ENCODE results near the gene NKX2-2. TPM values are rescaled to one million over a fixed set of nuclear protein-coding genes. Genes with fewer than 3 reads are reported as not detected.

Gene NKX2-2
- total and polyA plus RNA-seq, 2 of the 4 experiments (the other 2 are of a cell fraction), result not detected

- CTCF ChIA-PET, result no interaction called here
- no TSS peak for BruUV-seq (replicated peaks)
- Histone ChIP-seq H3K79me1 (ENCODE audit: low read depth in 1 of 2, low read length in 2 of 2) (no peaks in the 10 kb centered on the region), H3K4me2 (ENCODE audit: low read depth, low read length) (no peak overlapping the region), H3K4me3 (ENCODE audit: insufficient read depth, low read depth, low read length) (no peak overlapping the region), H3K36me3 (ENCODE audit: control insufficient read depth, insufficient read depth, low read length) (no peaks in the 10 kb centered on the region), H3K23ac (ENCODE audit: low read depth, low read length) (no peak overlapping the region), H3K9ac (ENCODE audit: low read depth, low read length) (no peak overlapping the region), H4K20me1 (ENCODE audit: insufficient read depth, low read length) (no peaks in the 10 kb centered on the region), H2BK15ac (ENCODE audit: low read depth, low read length) (no peak overlapping the region), H2AK5ac (ENCODE audit: low read depth, low read length) (no peak overlapping the region), H2AK9ac (replicated peaks; ENCODE audit: low read depth, low read length, poor library complexity) (no peak overlapping the region), H2BK5ac (ENCODE audit: low read depth, low read length, poor library complexity, severe bottlenecking) (no peak overlapping the region), H3K27ac (ENCODE audit: insufficient read depth, low read length) (no peak overlapping the region), H2BK120ac (ENCODE audit: low read depth, low read length) (no peak overlapping the region), H4K5ac (ENCODE audit: low read depth, low read length) (no peak overlapping the region), H3K14ac (replicated peaks; ENCODE audit: low read depth, low read length) (no peak overlapping the region), H3K27me3 (ENCODE audit: control insufficient read depth, insufficient read depth, low read length) (peaks cover 95% of the 10 kb centered on the region), H2BK20ac (ENCODE audit: low read depth, low read length) (no peak overlapping the region), H3K4ac (ENCODE audit: low read depth, low read length) (no peak overlapping the region), H4K91ac (ENCODE audit: insufficient read depth, low read depth, low read length) (no peak overlapping the region), H3K18ac (ENCODE audit: low read depth, low read length) (no peak overlapping the region), H3K9me3 (ENCODE audit: control insufficient read depth, insufficient read depth, low read length) (0 out of 2 replicates have a peak, but pooled peaks cover 2% of the 10 kb centered on the region), H4K8ac (ENCODE audit: low read depth in 2 of 2, low read length in 2 of 2) (no peak overlapping the region), H2AFZ (replicated peaks; ENCODE audit: low read length, poor library complexity) (no peak overlapping the region), H3K56ac (ENCODE audit: extremely low read depth, insufficient read depth, low read length) (no peak overlapping the region), H3K4me1 (ENCODE audit: control insufficient read depth, insufficient read depth, low read length) (peaks cover 3% of the 10 kb centered on the region; the same call in 1 of the 2 replicates), H3K9me1 (ENCODE audit: insufficient read depth, low read length) (no peaks in the 10 kb centered on the region)
- intact Hi-C loops (cut with micrococcal nuclease) (no loop called here), in situ Hi-C loops (cut with MboI; ENCODE audit: low sequenced_read_pairs) (no loop called here), dilution Hi-C loops (cut with HindIII; ENCODE audit: low sequenced_read_pairs, unreplicated experiment) (no loop called here)
- ATAC-seq (ENCODE audit: low read depth), result no peak
- 0% methylated on average over 2 of the region's 39 CpGs; no CpG with 5 or more reads in 1 of the 2 experiments for WGBS, 2 experiments (ENCODE audit: extremely low coverage in 2 of 2, insufficient read length in 1 of 2)
- TF ChIP-seq MAFK (IDR thresholded peaks at IDR 0.05; ENCODE audit: low read depth, low read length) (no peak), ELK1 (IDR thresholded peaks at IDR 0.05; ENCODE audit: borderline replicate concordance, low read depth, low read length) (no peak), CEBPB (IDR thresholded peaks at IDR 0.05; ENCODE audit: low read depth, low read length) (no peak), RAD21 (IDR thresholded peaks at IDR 0.05; ENCODE audit: low read length) (no peak), FOS (IDR thresholded peaks at IDR 0.05; ENCODE audit: low read depth, low read length) (no peak), MAZ (IDR thresholded peaks at IDR 0.05; ENCODE audit: borderline replicate concordance, low read depth, low read length) (no peak), CTCF (conservative IDR thresholded peaks at IDR 0.05; ENCODE audit: low read depth, low read length) (no peak), USF2 (IDR thresholded peaks at IDR 0.05; ENCODE audit: low read depth, low read length) (no peak)
- POLR2A ChIA-PET (ENCODE audit: unreplicated experiment), result no interaction called here
- DNase-seq, result no peak
These were observed 838 bp upstream of the NKX2-2 start for GRCh38 chr20:21514553-21515251.
